ENCODE measurements around the gene GLCCI1. TPM values are rescaled to one million over a fixed set of nuclear protein-coding genes. Genes with fewer than 3 reads are reported as not detected.

Gene GLCCI1
- total and polyA plus RNA-seq, 2 donors (not counting 3 experiments of a cell fraction or from before 2014, with no cell fraction given), result 2.3 to 5.6 TPM

DNA sequence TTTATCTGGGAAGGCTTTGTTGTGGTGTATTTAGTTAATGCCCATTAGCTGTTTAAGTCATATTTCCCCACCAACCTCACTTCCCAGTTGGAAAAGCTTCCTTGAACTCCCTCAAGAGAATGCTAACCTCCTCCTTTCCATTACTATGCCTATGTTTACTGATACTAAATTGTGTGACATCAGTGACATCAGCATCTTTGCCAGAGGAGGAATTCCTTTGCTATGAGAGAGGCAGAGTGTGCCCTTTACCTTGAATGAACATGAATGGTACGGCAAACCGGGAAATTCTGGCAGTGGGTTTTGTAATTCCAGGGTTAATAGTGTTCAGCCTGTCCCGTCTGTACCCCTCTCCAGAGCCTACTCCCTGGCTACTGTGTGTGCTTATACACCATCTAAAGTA lies 22.1 kb upstream of the GLCCI1 start:
- no peak for TF ChIP-seq EZH2 (IDR thresholded peaks at IDR 0.05; ENCODE audit: borderline replicate concordance, low read depth, low read length, severe bottlenecking)
- TF ChIP-seq FOS (IDR thresholded peaks at IDR 0.05; ENCODE audit: borderline replicate concordance, insufficient read depth, low read length), result no peak
- FAIRE-seq (no peak), DNase-seq (ENCODE audit: low read depth, low spot score) (no peak)
- Histone ChIP-seq H3K36me3 (ENCODE audit: control insufficient read depth in 2 of 2, extremely low read depth in 1 of 2, insufficient read depth in 2 of 2, low read length in 2 of 2) (no peaks in the 10 kb centered on the region), H3K4me1 (ENCODE audit: control insufficient read depth, extremely low read depth, insufficient read depth, low read length) (no peaks in the 10 kb centered on the region), H3K27ac (ENCODE audit: insufficient read depth, low read depth, low read length) (no peak overlapping the region), H4K20me1 (replicated peaks; ENCODE audit: control insufficient read depth, extremely low read depth, insufficient read depth, low read length) (no peaks in the 10 kb centered on the region), H3K9me1 (replicated peaks; ENCODE audit: control insufficient read depth, extremely low read depth, insufficient read depth, low read length) (no peaks in the 10 kb centered on the region), H3K27me3 (ENCODE audit: control insufficient read depth in 2 of 2, insufficient read depth in 2 of 2, low read length in 2 of 2) (no peaks in the 10 kb centered on the region), H3K4me2 (ENCODE audit: insufficient read depth, low read length) (no peak overlapping the region), H3K9me3 (replicated peaks; ENCODE audit: control insufficient read depth, insufficient read depth, low read length) (no peaks in the 10 kb centered on the region), H3K9ac (replicated peaks; ENCODE audit: extremely low read depth, insufficient read depth, low read length) (no peak overlapping the region), H2AFZ (ENCODE audit: low read depth, low read length) (no peak overlapping the region), H3K4me3 (replicated peaks in 1 of 3; ENCODE audit: insufficient read depth in 1 of 3, low read depth in 1 of 3, low read length in 3 of 3) (no peak overlapping the region), H3K79me2 (ENCODE audit: control insufficient read depth, insufficient read depth, low read length) (no peaks in the 10 kb centered on the region)
- intact Hi-C loops (cut with micrococcal nuclease) (no loop called here), dilution Hi-C loops (cut with MboI; ENCODE audit: extremely low pct_ligation_motif_present, low sequenced_read_pairs) (no loop called here)
- BruUV-seq (replicated peaks), result no TSS peak
- ChIA-PET POLR2A (no interaction called here), CTCF (no interaction called here)

DNA sequence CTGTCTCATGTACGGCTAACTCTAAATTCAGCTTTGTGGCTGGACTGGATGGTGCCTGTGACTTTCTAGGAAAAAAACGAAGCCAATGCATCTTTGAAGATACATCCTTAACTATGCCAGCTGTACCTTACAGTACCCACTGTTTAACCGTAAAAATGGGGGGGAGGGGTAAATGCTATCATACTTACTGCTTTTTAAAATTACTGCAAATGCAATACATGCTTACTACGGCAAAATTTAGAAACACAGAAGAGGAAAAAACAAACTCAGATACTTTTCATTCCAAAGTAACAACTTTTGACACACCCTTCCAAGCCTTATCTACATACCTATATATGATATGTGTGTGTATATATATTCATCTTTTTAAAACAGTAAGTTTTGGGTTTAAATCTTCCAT lies 20.4 kb upstream of the GLCCI1 start:
- no peaks in the 10 kb centered on the region for H3K79me2 ChIP-seq (ENCODE audit: control insufficient read depth, insufficient read depth, low read length)
- no peaks in the 10 kb centered on the region for H3K4me1 ChIP-seq (ENCODE audit: control insufficient read depth, extremely low read depth, insufficient read depth, low read length)
- POLR2A ChIA-PET, result no interaction called here
- no peak overlapping the region for H3K4me2 ChIP-seq (ENCODE audit: insufficient read depth, low read length)
- H4K20me1 ChIP-seq (replicated peaks; ENCODE audit: control insufficient read depth, extremely low read depth, insufficient read depth, low read length), result no peaks in the 10 kb centered on the region
- dilution Hi-C loops (cut with MboI; ENCODE audit: extremely low pct_ligation_motif_present, low sequenced_read_pairs), result no loop called here
- H3K27me3 ChIP-seq (ENCODE audit: control insufficient read depth in 2 of 2, insufficient read depth in 2 of 2, low read length in 2 of 2), result no peaks in the 10 kb centered on the region
- intact Hi-C loops (cut with micrococcal nuclease), result no loop called here
- H3K27ac ChIP-seq (ENCODE audit: insufficient read depth, low read depth, low read length), result no peak overlapping the region
- DNase-seq (ENCODE audit: low read depth, low spot score) (no peak), FAIRE-seq (no peak)
- no TSS peak for BruUV-seq (replicated peaks)
- no peak overlapping the region for H3K9ac ChIP-seq (replicated peaks; ENCODE audit: extremely low read depth, insufficient read depth, low read length)
- no peaks in the 10 kb centered on the region for H3K36me3 ChIP-seq (ENCODE audit: control insufficient read depth in 2 of 2, extremely low read depth in 1 of 2, insufficient read depth in 2 of 2, low read length in 2 of 2)
- H3K9me1 ChIP-seq (replicated peaks; ENCODE audit: control insufficient read depth, extremely low read depth, insufficient read depth, low read length), result no peaks in the 10 kb centered on the region
- no peak overlapping the region for H3K4me3 ChIP-seq (replicated peaks in 1 of 3; ENCODE audit: insufficient read depth in 1 of 3, low read depth in 1 of 3, low read length in 3 of 3)
- no peak for TF ChIP-seq GATA2 (IDR thresholded peaks at IDR 0.05; ENCODE audit: insufficient read depth, insufficient read length, low read depth, low read length)
- CTCF ChIA-PET, result no interaction called here
- H3K9me3 ChIP-seq (replicated peaks; ENCODE audit: control insufficient read depth, insufficient read depth, low read length), result no peaks in the 10 kb centered on the region
- H2AFZ ChIP-seq (ENCODE audit: low read depth, low read length), result no peak overlapping the region
